Breast epithelium (tissue), 3 donors: ENCODE data around the gene ADCK1.

Source experiments
- POLR2A ChIP-seq: fragments of 450-650 bp; IDR thresholded peaks from one replicate; pipeline ENCODE4 v1.6.1; 2016; ENCODE audit warnings: antibody characterized with exemption, mild to moderate bottlenecking, moderate library complexity
- POLR2AphosphoS5 ChIP-seq, 3 donors: sonication (generic); formaldehyde crosslinking; IDR thresholded peaks; one replicate each; pipeline ENCODE4 v1.6.1; 2017; ENCODE audit warnings: antibody characterized with exemption in 3 of 3
- TF ChIP-seq, protein P1 (sequence below), 3 donors: fragments of 450-650 bp; IDR thresholded peaks; one replicate each; pipeline ENCODE4 v1.5.1; 2016 to 2017; ENCODE audit warnings: antibody characterized with exemption in 3 of 3, mild to moderate bottlenecking in 3 of 3, moderate library complexity in 3 of 3

DNA sequence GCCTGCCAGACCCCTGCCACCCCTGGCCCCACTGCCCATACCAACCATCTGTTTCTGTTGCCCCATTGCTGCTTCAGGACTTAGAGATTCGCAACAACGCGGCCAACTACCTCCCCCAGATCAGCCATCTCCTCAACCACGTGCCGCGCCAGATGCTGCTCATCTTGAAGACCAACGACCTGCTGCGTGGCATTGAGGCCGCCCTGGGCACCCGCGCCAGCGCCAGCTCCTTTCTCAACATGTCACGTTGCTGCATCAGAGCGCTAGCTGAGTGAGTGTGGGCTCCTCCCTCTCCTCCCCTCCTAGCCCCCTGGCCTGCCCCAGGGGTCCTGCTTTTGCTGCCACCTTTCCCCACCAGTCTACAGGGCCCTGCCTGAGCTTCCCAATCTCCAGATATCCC lies 131.5 kb downstream of the ADCK1 start:
- TF ChIP-seq, protein P1, sequence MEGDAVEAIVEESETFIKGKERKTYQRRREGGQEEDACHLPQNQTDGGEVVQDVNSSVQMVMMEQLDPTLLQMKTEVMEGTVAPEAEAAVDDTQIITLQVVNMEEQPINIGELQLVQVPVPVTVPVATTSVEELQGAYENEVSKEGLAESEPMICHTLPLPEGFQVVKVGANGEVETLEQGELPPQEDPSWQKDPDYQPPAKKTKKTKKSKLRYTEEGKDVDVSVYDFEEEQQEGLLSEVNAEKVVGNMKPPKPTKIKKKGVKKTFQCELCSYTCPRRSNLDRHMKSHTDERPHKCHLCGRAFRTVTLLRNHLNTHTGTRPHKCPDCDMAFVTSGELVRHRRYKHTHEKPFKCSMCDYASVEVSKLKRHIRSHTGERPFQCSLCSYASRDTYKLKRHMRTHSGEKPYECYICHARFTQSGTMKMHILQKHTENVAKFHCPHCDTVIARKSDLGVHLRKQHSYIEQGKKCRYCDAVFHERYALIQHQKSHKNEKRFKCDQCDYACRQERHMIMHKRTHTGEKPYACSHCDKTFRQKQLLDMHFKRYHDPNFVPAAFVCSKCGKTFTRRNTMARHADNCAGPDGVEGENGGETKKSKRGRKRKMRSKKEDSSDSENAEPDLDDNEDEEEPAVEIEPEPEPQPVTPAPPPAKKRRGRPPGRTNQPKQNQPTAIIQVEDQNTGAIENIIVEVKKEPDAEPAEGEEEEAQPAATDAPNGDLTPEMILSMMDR (IDR thresholded peaks at IDR 0.05), result no peak
- no peak for TF ChIP-seq POLR2A
- TF ChIP-seq POLR2AphosphoS5 (IDR thresholded peaks at IDR 0.05), result no peak
